IPS-20b (cell line): ENCODE results near the gene TMEM119.
"Not testable (repeated sequence)": the region's sequence is repeated elsewhere in the genome, so short reads cannot be mapped to it uniquely, and the experiment has no call there.

Source experiments
- H3K27ac ChIP-seq: one replicate; pipeline ENCODE4 v1.5.1; 2013; ENCODE audit warnings: low read length
- H3K27me3 ChIP-seq: 2 replicates; pipeline ENCODE4 v1.6.1; 2013; ENCODE audit warnings: mild to moderate bottlenecking, low read length, inconsistent platforms; ENCODE audit not compliant: insufficient read depth
- H3K36me3 ChIP-seq: 2 replicates; pipeline ENCODE4 v1.6.1; 2013; ENCODE audit warnings: low read depth, mild to moderate bottlenecking, inconsistent platforms, low read length, moderate library complexity; ENCODE audit not compliant: insufficient read depth
- H3K4me1 ChIP-seq: 2 replicates; pipeline ENCODE4 v1.6.1; 2013; ENCODE audit warnings: mild to moderate bottlenecking, control low read depth, inconsistent platforms, low read length, moderate library complexity; ENCODE audit not compliant: insufficient read depth
- H3K4me3 ChIP-seq: 2 replicates; pipeline ENCODE4 v1.5.1; 2013; ENCODE audit warnings: mild to moderate bottlenecking, low read length, inconsistent platforms
- H3K9ac ChIP-seq: 2 replicates; pipeline ENCODE4 v1.6.1; 2013; ENCODE audit warnings: low read depth, mild to moderate bottlenecking, inconsistent platforms, low read length, moderate library complexity
- H3K9me3 ChIP-seq: 2 replicates; pipeline ENCODE4 v1.6.1; 2013; ENCODE audit warnings: mild to moderate bottlenecking, low read depth, low read length, inconsistent platforms; ENCODE audit not compliant: insufficient read depth

The TMEM119 gene

DNA sequence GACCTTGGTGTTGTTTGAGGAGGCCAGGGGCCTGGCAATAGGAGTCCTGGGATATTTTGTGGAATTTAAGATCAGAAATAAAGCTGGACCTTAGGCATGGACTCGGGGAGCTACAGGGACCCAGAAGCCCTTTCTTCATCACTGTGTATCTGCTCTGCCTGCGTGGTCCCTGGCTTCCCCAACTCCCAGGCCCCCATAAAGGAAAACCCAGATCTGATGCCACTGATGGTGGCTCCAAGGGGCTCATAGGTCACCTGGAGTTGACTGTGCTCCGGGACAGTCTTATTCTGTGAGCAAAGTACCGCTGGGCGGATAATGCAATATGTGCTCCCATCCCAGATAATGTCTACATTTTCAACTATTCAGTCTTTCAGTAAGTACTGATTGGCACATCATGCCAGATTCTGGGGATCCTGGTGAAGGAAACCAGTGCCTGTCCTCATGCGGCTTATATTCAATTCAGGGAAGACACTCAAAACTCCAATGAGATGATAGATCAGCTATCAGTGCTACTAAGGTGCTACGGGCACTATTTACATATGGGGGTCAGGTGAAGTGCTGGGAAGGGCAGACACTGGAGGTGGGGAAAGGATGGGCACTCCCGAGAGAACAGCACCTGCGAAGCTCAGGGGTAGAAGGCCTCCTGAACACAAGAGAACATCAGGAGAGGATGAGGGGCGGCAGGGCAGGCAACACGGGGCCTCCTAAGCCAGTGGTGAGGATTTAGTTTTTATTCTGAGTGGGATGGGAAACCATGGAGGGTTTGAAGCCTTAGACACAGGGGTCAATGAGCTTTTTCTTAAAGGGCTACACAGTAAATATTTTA, 41.3 kb upstream of the TMEM119 start:
- H3K9me3 ChIP-seq = no peaks in the 10 kb centered on the region
- 0 out of 2 replicates have a peak, but pooled peaks cover 3% of the 10 kb centered on the region for H3K36me3 ChIP-seq
- peak overlapping the region; percentile 76; the same call in 1 of the 2 replicates for H3K9ac ChIP-seq
- no peak overlapping the region for H3K4me3 ChIP-seq
- H3K27me3 ChIP-seq = no peaks in the 10 kb centered on the region
- peak overlapping the region; percentile 81 for H3K27ac ChIP-seq
- H3K4me1 ChIP-seq = peaks cover 34% of the 10 kb centered on the region

DNA sequence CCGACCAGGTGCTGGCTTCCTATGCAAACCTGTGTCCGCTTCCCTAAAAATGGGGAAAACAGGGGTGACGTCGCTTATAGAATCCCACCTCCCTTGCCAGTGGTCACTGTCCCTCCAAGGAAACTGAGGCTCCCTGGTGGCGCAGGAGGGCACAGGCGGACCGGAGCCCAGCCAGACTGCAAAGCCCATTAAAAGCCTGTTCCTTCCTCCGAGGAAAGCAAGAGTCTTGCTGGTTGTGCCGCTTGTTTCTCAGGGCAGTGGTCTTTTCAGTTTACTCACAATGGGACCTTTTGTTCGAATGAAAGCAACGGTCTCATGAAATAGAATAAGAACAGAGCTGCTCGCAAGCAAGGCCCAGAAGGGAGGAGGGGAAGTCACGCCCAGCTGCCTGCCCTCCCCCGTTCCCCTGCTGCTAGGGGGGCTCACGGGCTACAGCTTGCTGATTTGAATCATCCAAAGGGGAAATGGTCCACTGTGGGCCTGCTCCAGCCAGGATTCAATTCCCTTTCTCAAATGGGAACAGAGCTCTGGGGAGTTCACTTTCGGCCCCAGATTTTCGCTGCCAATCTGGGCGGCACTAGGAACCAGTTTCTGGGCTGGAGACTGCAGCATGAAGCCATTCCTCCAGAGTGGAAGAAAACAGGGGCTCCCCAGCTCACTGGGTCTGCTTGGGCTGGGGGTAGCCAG, 40.4 kb upstream of the TMEM119 start:
- Histone ChIP-seq H3K36me3 (no peaks in the 10 kb centered on the region), H3K4me1 (peaks cover 38% of the 10 kb centered on the region), H3K9me3 (no peaks in the 10 kb centered on the region), H3K27ac (peak overlapping the region; percentile 81), H3K9ac (peak overlapping the region; percentile 76; the same call in 1 of the 2 replicates), H3K4me3 (peak overlapping the region; percentile 44; the same call in 1 of the 2 replicates), H3K27me3 (no peaks in the 10 kb centered on the region)

DNA sequence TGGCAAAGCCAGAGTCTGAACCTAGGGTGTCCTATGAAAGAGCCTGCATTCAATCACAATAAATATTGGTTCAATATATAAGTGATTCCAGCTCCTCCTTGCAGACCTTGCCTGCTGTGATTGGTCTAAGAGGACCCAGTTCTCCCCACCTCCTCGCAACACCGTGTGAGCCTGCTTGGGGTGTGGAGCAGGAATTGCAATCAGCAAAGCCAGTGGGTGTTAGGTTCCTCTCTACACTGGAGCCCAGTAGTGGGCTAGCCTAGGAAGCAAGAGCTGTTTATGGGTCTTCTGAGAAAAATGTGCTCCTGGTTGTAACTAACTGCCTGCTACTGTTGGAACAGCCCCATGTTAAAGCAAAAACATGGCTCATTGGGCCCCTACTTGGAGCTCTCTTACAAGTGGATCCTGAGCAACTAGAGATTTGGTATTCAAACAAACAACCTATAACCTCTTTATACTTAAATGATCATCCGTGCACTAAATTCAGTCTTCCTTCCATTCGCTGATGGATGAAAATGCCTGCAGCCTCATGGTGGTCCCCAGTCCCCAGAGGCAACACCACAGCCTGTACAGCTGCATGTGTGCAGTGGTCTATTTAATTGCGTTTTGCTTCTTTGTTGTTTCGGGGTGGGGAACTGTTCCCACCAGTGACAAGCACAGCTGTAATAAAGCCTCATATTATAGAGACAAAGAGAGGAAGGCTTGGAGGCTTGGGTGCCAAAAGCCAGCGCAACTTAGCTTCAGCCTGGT, 39.5 kb upstream of the TMEM119 start:
- no peaks in the 10 kb centered on the region for H3K9me3 ChIP-seq
- no peak overlapping the region for H3K27ac ChIP-seq
- H3K27me3 ChIP-seq = no peaks in the 10 kb centered on the region
- H3K36me3 ChIP-seq = no peaks in the 10 kb centered on the region
- peaks cover 38% of the 10 kb centered on the region for H3K4me1 ChIP-seq
- peak overlapping the region; percentile 25; the same call in 1 of the 2 replicates for H3K4me3 ChIP-seq
- H3K9ac ChIP-seq = peak overlapping the region; percentile 60; the same call in 1 of the 2 replicates

DNA sequence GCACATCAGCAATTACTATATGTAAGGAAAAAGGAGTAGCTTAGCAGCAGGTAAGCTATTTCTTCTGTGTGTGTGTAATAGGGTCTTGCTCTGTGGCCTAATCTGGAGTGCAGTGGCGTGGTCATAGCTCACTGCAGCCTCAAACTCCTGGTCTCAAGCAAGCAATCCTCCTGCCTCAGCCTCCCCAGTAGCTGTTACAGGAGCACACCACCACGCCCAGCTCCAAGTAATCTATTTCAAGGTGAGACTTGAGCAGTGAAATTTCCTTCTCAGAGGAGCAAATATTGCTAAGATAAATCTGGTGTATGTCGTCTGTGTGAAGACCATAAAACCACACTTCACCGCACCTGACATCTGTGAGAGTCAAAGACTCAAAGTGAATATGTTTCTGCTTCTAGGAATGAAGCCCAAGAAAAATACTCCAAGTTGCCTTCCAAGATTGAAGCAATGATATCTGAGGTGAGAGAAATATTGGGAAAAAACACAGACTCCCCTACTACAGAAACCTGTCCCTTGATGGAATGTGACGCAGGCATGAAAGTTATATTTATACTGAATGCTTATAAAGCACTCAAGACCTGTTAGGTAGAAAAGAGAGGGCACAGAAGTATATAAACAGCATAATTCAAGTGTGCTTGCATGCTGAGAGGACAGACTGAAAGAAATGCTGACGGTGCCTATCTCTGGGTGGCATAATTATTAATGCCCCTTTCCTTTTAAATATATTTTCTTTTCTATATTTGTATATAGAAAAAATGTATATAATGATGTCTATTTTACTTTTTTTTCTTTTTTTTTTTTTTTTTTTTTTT, 38.3 kb upstream of the TMEM119 start:
- Histone ChIP-seq H3K36me3 (no peaks in the 10 kb centered on the region), H3K27ac (no peak overlapping the region), H3K9me3 (no peaks in the 10 kb centered on the region), H3K9ac (peak overlapping the region; percentile 27; the same call in 1 of the 2 replicates), H3K27me3 (no peaks in the 10 kb centered on the region), H3K4me3 (no peak overlapping the region), H3K4me1 (peaks cover 38% of the 10 kb centered on the region)

GRCh38 chr12:108635201-108635996, 37.5 kb upstream of the TMEM119 start:
- H3K9me3 ChIP-seq = no peaks in the 10 kb centered on the region
- no peak overlapping the region for H3K4me3 ChIP-seq
- H3K36me3 ChIP-seq = no peaks in the 10 kb centered on the region
- H3K9ac ChIP-seq = peak overlapping the region; percentile 27; the same call in 1 of the 2 replicates
- H3K27me3 ChIP-seq = no peaks in the 10 kb centered on the region
- H3K27ac ChIP-seq = no peak overlapping the region
- H3K4me1 ChIP-seq = peaks cover 38% of the 10 kb centered on the region

- H3K27ac ChIP-seq = no peak overlapping the region
- no peak overlapping the region for H3K4me3 ChIP-seq
- no peak overlapping the region for H3K9ac ChIP-seq
- H3K9me3 ChIP-seq = no peaks in the 10 kb centered on the region
- H3K36me3 ChIP-seq = no peaks in the 10 kb centered on the region
- peaks cover 38% of the 10 kb centered on the region for H3K4me1 ChIP-seq
- no peaks in the 10 kb centered on the region for H3K27me3 ChIP-seq
Measured at GRCh38 chr12:108634341-108634751, 36.5 kb upstream of the TMEM119 start.

- Histone ChIP-seq H3K4me3 (no peak within 1 kb of the TSS), H3K9me3 (no peaks in the 10 kb centered on the region), H3K27ac (no peak within 1 kb of the TSS), H3K27me3 (no peaks in the 10 kb centered on the region), H3K9ac (no peak within 1 kb of the TSS), H3K4me1 (peaks cover 31% of the 10 kb centered on the region), H3K36me3 (no peaks in the 10 kb centered on the region)
Measured at GRCh38 chr12:108633534-108634248, 35.8 kb upstream of the TMEM119 start, which contains the start of gene SELPLG. SELPLG (minus strand) TSS chr12:108633894; CDS start chr12:108624307, 9,587 bp downstream.

DNA sequence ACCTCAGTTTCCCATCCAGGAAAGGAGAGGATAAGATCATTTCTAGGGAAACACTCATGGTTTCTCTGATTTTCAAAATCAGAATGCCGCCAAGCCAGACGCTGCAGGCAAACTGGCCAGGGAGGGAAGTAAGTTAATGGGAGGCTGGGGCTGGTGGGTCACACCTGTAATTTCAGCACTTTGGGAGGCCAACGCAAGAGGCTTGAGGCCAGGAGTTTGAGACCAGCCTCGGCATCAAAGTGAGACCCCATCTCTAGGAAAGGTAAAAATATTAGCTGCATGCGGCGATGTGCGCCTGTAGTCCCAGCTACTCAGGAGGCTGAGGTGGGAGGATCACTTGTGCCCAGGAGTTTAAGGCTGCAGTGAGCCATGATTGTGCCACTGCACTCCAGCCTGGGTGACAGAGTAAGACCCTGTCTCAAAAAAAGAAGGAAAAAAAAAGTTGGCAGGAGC, 35.2 kb upstream of the TMEM119 start:
- Histone ChIP-seq H3K27ac (no peak overlapping the region), H3K36me3 (no peaks in the 10 kb centered on the region), H3K27me3 (no peaks in the 10 kb centered on the region), H3K4me3 (no peak overlapping the region), H3K9me3 (no peaks in the 10 kb centered on the region), H3K9ac (no peak overlapping the region), H3K4me1 (peaks cover 27% of the 10 kb centered on the region)

- H3K9me3 ChIP-seq, H3K4me3 ChIP-seq, H3K27me3 ChIP-seq, H3K27ac ChIP-seq, H3K9ac ChIP-seq, H3K36me3 ChIP-seq: not testable (repeated sequence)
- H3K4me1 ChIP-seq = peaks cover 14% of the 10 kb centered on the region
Measured at GRCh38 chr12:108631261-108631660, 33.4 kb upstream of the TMEM119 start.
